HFF-Myc (cell line): Measurements from ENCODE around the gene CLPSL1.

Experiments
- DNase-seq: peaks from one replicate; pipeline ENCODE4 v3.0.0-alpha.2; 2011; ENCODE audit warnings: low read depth; ENCODE audit errors: extremely low read depth
- H3K4me3 ChIP-seq: replicated peaks from 2 replicates; pipeline ENCODE4 v1.5.1; 2011; ENCODE audit warnings: low read depth, mild to moderate bottlenecking, control low read depth, low read length
- CTCF ChIP-seq: IDR thresholded peaks from 2 replicates; pipeline ENCODE4 v1.5.1; 2012; ENCODE audit warnings: mild to moderate bottlenecking, low read depth, low read length, control low read depth; ENCODE audit errors: missing control alignments

The CLPSL1 gene

GRCh38 chr6:35775031-35775430, 5.8 kb upstream of the CLPSL1 start:
- H3K4me3 ChIP-seq: no peak overlapping the region
- no peak for TF ChIP-seq CTCF
- DNase-seq: no peak

- H3K4me3 ChIP-seq: peak within 1 kb of the TSS; percentile 36
- no peak for DNase-seq
- TF ChIP-seq CTCF: no peak
These were observed 4.2 kb upstream of the CLPSL1 start, which contains the start of gene CLPSL2 for GRCh38 chr6:35776364-35777215. TSS of gene CLPSL2 (plus strand) at chr6:35776598. CDS start at chr6:35776619, 21 bp downstream.

- no peak overlapping the region for H3K4me3 ChIP-seq
- TF ChIP-seq CTCF: no peak
- no peak for DNase-seq
These were observed 3.3 kb upstream of the CLPSL1 start for GRCh38 chr6:35777356-35778102.

GRCh38 chr6:35778437-35778836, 2.4 kb upstream of the CLPSL1 start:
- DNase-seq: no peak

GRCh38 chr6:35781290-35781689, 471 bp downstream of the CLPSL1 start:
- DNase-seq: no peak
- no peak for TF ChIP-seq CTCF
- no peak overlapping the region for H3K4me3 ChIP-seq

More at GRCh38 chr6:35778437-35778836, 2.4 kb upstream of the CLPSL1 start:
- H3K4me3 ChIP-seq: no peak overlapping the region
- no peak for TF ChIP-seq CTCF

GRCh38 chr6:35782424-35782823, 1.6 kb downstream of the CLPSL1 start:
- TF ChIP-seq CTCF: no peak
- no peak overlapping the region for H3K4me3 ChIP-seq
- no peak for DNase-seq
